NCI-H2196 (cell line): Measurements from ENCODE around the gene ATG101.

ENCODE experiments used
- DNase-seq: peaks from one replicate; lab custom pipeline; 2025; ENCODE audit not compliant: unreplicated experiment; lab: John Stamatoyannopoulos, UW

The ATG101 gene

DNA sequence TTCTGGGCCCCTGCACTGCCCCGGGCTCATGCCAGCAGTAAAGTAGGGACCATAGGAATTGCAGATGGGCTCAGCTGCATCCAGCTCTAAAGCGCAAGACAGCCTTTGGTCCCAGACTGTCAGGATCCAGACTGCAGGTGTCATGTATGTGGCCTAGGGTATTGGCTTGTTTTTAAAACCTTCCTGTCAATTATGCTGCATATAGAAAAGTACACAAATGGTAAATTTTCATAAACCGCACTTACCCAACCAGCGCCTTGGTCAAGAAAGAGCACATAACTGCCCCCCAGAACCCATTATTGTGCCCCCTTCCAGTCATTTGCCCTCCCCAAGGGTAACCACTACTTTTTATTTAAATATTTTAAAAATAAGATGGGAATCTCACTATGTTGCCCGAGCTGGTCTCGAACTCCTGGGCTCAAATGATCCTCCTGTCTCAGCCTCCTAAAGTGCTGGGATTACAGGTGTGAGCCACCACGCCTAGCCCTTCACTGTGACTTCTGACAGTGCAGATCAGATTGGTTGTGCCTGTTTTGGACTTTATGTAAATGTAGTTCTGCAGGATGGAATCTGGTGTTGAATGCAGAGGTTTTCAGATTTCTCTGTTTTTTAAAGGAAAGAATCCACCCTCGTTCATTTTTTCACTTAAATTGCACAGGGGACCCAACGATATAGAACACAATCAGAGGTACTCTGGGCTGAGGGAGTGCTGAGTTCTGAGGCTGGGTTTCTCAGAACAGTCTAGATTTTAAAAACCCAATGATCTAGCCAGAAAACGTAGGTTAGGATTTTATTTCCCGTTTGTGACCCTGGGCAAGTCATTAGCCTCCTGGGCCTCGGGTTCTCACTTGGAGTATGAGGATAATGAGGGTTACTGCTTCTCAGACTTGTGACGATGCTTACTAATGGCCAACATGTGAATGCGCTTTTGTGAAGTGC, 11.9 kb upstream of the ATG101 start:
- DNase-seq = no peak

DNA sequence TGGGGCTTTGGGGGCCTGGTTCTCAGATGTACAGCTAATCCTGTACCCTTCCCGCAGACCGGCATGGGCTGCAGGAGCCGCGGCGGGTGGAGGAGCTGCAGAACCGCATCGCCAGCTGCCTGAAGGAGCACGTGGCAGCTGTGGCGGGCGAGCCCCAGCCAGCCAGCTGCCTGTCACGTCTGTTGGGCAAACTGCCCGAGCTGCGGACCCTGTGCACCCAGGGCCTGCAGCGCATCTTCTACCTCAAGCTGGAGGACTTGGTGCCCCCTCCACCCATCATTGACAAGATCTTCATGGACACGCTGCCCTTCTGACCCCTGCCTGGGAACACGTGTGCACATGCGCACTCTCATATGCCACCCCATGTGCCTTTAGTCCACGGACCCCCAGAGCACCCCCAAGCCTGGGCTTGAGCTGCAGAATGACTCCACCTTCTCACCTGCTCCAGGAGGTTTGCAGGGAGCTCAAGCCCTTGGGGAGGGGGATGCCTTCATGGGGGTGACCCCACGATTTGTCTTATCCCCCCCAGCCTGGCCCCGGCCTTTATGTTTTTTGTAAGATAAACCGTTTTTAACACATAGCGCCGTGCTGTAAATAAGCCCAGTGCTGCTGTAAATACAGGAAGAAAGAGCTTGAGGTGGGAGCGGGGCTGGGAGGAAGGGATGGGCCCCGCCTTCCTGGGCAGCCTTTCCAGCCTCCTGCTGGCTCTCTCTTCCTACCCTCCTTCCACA, 11.0 kb upstream of the ATG101 start:
- no peak for DNase-seq

DNA sequence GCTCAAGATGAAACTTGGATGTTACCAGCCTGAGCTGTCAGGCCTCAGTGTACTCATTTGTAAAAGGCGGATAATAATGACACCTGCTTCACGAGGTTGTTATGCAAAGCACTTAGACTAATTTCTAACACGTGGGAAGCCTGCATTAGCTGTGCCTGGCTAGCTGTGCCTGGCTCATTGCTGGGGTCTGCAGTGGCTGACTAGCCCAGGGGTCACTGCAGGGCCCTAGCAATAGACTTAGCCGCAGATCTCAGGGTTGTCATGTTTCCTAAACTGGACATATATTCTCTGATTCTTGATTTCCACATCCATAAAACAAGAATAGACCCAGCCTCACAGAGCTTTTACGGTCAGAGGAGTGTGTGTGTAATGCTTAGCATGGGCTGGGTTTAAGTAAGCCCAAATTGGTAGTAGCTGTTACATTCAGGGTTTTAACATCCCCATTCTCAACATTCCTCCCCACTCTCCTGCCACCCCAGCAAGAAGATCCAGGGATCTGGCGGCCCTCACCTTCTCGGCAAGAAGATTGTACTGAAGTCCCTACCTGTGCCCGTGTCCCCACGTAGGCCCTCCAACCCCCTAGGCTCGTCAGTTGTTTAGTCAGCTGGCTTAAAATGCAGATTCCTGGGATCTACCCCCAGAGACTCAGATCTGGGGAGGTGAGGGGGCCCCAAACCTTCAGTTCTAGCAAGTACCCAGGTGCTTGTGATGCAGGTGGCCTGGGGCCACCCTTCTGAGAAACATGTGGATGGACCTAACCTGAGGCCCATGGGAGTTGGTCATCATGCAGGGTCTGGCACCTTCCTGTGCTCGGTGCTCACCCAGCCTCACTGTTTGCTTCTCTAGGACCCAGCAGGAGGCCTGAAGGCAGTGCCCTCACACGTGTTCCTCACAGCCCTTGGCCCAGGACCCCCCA, 9.9 kb upstream of the ATG101 start:
- DNase-seq = no peak

DNA sequence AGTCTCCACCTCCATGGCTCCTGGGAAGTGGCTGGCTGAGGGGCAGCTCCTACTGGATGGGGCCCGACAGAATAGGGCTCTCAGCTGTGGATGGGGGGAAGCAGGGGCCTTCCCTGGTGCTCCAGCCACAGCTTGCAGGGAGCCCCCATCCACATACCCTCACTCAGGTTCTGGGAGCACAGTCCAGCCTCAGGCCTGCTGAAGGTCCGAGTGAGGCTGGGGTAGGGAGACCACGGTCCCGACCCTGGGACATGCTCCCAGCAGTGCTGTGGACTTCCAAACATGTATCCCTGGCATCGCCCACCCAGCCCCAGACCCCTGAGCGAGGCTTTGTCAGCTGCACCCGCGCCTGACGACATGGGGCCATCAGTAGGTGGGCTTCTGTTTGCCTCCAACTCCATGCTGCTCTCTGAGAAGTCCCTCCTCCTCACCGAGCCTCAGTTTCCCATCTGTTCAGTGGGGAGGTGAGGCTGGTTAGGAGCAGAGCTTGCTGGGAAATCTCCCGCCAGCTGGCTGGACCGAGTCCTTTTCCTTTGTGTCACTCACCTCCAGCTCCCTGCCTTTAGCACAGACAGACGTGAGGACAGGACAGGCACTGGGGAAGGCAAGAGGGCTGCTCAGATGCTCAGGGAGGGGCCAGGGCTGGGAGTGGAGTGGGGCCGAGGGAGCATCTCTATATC, 9.1 kb upstream of the ATG101 start:
- DNase-seq = no peak

DNA sequence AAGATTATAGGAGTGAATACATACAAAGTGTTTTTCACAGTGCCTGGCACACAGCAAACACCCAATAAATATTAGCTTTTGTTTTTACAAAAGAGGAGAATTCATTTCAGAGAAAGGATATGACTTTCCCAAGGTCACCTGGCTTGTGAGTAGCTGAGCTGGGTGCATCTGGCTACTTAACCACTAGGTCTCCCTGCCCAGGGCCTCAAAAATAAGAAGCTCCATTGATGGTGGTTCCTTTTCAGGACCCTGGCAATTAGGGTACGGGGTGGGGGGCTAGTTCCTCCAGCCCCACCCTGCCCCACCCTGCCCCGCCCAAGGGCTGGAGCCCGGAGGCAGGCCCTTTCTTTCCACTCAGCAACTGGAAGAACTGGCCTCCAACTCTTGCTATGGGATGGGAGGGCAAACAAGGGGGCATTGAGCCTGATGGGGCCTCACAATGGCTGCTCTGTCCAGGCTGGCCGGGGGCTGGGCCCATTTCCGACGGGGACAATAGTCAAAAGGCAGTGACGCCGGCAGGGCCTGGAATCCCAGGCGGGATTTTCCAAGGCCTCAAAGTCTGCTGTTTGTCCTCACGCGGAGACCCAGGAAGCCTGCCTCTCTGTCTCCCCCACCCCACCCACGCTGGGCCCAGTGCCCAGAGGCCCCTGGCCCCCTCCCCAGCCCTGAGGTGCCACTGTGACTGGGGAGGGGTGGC, 8.2 kb upstream of the ATG101 start:
- DNase-seq = no peak

DNA sequence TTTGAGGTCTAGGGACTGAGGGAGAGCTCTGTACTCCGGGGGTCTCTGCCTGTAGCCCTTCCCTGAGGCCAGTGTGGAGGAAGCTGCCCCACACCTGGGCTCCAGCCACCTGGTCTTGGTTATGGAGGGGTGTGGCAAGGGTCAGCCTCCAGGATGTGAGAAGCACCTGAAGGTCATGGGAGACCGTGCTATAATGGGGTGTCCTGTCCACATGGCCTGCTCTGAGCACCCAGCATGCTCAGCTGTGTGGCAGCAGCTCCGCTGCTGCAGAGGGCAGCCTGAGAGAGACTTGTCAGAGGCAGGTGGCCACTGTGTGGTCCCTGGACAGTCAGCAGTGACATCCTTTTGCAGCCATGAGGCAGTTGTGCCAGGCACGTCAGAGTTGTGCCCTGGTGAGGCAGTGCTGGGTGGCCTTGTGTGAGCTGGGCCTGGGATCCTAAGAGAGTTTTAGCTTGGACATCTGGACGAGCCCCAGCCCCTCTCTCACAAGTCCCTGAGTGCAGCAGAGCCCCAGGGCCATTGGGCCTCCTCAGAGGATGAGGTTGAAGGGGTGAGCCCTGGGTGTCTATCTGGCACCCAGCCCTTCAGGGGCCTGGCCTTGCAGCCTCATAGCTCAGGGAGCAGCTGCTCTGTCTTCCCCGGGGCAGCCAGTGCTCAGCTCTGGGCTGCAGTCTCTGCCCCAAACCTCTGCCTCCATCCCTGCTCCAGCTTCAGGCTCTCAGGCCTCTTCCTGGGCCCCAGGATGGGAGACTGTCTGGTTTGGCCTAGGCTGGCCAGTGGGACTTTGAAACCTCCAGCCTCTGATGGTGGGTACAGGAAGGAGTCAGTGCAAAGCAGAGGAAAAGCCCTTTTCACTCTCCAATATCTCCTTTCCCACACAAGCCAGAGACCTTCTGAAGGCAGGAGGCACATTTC, 7.4 kb upstream of the ATG101 start:
- no peak for DNase-seq

DNA sequence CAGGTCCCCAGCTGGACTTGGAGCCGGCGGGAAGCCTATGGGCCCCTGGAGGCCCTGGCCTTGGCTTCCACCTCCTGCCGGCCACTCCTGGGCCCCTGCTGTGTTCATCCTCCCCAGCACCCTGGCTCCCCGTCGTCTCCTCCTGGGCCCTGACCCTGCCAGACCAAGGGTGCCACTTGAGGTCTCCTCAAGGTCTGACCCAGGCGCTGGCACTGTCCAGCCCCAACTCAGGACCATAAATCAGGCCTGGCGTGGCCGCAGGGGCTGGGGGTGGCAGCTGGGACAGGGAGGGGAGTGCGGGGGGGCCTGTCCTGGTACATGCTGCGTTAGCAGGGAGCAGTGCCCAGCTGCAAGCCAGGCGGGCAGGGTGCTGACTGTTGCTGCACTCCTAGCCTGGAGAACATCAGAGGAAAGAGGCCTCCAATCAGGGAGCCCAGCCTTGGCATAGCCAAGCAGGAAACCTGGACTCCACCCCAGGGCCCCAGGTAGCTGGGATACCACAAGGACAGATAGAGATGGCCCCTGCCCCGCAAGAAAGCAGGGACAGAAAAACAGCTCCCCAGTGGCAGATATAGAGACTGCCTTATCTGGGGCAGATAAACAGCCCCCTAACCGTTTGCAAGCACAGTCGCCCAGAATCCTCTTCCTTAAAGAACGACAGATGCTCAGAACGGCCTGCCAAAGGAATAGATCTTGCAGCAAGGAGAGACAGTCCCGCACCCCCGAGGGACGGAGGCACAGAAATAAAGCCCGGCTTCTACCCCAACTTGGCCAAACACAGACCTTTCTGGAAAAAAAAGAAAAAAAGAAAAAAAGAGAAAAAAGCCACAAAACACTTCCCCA, 6.5 kb upstream of the ATG101 start:
- no peak for DNase-seq

DNA sequence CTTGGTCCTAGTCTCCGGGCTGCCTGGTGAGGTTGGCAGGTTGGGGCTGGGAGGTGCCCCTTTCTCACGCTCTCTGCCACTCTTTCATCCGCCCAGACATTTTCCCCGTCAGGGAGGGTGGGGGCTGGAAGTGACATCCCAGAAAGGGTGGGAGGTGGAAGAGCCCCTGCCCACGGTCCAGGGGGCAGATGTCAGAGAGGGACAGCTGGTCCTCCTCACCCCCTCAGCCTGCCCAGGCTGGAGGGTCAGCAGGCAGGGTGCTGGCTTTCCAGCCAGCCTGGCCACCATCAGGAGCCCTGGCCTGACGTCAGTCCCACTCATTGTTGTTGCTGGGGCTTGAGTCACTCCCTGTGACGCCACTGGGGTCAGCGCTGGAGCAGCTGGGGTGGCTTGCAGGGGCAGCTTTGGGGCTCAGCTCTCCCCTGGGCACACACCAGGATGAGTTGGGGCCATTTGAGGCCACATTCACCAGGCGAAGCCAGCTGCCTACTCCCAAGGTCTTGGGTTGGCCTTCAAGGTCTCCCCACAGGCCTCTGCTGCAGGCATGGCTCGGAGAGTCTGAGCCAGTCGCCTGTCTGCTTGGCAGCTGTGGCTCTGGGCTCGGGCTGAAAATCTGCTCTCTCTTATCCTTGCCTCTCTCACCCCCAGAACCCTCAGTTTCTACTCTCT, 5.7 kb upstream of the ATG101 start:
- DNase-seq = no peak

DNA sequence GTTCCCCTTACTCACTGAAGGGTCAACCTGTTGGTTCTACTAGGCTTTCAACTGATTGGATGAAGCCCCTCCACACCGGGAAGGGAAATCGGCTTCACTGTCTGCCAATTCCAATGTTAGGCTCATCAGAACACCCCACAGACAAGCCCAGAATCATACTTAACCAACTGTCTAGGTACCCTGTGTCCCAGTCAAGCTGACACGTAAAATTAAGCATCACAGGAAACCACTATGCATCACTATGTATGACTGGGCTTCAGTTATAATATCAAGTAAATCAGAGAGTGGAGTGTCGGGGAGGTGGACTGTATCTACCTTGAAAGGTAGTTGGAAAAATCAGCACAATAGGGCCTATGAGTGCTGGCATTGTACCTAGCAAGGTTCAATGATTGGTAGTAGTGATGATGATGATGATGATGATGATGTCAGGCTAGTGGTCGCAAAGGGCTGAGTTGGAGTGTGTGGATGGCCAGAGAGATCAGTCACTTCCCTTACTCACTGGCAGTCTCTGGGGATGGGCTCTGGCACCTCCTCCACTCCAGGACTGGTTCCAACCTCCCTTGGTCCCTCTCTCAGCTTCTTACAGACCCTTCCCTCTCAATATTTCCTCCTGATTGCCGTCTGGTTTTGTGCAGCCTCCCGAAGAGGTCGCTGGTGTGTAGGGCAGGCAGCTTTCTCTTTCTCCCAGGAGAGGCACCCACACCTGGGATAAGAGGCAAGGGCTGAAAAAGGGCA, 3.3 kb upstream of the ATG101 start:
- DNase-seq = no peak

DNA sequence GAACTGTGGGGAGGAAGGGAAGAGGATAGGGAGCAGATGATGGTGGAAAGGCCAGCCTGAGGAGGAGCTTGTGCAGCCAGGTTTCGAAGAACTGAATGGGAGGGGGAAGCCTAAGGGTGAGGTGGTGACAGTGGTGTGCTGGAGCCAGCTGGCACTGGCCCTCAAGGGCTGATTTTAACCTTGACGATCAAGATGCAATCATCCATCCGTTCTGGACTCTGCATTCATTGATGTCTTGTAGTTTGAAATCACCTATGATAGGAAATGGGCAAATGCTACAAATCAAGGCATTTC, 2.8 kb upstream of the ATG101 start:
- no peak for DNase-seq

DNA sequence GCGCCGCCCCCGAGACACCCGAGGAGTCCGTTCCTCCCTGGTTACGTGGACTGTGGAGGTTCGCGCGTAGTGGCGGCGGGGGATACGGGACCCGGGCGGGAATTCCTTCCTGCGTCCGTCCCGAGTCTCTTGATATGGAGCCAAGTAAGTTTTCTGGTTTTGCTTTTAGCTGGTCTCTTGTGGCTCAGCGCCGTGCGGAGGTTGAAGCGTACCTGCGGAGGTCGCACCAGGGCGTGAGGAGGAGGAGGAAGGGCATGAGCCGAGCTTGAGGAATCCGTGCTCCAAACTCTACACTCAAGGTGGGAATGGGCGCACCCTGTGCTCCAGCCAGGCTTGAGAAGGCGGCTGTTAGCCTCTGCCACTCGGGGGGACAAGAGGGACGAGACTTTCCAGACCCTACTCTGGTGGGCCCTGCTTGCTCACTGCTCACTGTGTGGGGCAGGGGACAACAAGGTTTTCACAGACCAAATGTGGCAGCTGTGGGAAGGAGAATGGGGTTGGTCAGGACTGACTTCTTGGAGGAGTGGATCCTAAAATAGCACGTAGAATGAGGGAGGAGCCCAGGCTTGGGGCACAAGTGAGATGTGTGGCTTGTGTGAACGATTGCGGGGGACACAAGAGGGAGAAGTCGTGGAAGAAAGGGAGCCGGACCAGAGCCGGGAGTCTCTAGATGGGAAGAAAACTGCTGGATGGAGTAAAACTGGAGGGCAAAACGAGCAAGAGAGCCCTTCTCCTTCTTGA, 577 bp downstream of the ATG101 start:
- DNase-seq = no peak

DNA sequence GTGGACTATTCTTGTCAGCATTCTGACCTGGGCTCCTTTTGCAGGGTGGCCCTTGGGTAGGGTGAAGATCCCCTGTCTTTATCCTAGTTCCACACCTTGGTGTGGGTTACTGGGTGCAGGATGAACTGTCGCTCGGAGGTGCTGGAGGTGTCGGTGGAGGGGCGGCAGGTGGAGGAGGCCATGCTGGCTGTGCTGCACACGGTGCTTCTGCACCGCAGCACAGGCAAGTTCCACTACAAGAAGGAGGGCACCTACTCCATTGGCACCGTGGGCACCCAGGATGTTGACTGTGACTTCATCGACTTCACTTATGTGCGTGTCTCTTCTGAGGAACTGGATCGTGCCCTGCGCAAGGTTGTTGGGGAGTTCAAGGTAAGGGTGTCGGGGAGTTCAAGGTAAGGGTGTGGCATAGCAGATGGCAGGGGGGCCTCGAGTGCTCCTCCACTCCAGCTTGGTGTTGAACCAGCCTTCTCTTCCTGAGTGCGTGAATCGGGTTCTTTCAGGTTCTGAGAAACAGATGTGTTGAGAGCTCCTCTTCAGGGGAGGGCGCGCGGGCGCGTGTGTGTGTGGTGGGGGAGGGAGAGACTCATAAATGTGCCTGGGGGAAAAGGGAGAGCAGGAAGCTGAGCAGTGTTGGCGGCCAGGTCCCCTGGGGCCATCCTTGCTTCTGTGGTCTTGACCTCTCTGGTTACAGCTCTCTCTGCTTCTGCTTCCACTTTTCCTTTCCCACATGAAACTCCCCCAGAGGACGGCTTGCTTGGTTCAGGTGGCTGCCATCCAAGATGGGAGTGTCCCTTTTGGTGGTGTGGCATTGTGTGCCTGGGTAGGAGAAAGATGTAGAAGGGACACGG, 4.0 kb downstream of the ATG101 start:
- peak; percentile 79 for DNase-seq

DNA sequence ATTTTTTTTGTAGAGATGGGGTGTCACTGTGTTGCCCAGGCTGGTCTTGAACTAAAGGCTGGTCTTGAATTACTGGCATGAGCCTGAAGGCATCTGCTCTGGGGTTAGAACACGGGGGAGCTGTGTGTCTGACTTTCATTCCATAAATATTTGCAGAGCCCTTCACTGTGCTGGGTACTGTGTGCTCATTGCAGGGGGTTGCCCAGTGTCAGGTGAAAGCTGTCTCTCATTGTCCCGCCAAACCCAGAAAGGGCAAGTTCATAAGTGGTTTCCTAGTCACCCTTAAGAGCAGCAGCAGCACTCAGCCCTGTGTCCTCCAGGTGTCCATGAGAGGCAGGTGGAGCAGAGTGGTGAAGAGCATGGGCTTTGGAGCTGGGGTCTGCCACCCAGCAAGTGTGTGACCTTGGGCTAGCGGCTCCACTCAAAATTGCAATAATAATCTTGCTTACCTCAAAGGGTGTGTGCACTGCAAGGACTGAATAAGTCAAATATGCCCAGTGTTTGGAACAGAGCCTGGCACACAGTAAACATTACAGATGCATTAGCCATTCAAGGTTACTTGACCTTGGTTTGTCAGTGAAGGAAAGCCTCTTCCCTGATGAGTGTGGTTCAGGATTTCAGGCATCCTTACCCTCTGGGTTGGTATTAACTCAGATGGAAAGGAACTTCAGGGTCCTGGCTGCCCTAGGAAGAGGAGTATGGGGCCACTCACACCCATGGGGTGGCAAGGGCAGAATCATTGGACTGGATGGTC, 5.4 kb downstream of the ATG101 start:
- peak; percentile 43 for DNase-seq

DNA sequence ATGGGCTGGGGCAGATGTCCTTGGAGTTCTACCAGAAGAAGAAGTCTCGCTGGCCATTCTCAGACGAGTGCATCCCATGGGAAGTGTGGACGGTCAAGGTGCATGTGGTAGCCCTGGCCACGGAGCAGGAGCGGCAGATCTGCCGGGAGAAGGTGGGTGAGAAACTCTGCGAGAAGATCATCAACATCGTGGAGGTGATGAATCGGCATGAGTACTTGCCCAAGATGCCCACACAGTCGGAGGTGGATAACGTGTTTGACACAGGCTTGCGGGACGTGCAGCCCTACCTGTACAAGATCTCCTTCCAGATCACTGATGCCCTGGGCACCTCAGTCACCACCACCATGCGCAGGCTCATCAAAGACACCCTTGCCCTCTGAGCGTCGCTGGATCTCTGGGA, 7.0 kb downstream of the ATG101 start:
- DNase-seq = no peak

DNA sequence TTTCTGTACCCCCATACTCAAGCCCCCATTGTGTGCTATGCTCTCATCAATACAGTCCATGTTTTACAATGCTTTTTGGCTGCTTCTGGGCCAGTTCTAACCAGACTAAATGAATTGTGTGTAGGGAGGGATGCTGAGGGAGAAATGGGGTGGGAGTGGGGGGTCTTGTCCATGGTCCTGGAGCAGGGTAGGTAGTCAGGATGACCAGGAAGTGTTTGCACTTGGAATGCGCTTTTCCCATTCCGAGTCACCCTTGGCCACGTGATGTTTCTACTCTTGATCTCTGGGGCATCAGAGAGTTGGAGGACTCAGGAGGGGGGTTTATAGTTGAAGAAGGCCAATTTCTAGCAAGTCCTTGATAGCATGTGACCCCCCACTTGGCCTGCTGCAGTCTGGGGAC, 8.5 kb downstream of the ATG101 start:
- DNase-seq = no peak
